ENCODE data around the gene STX16. TPM values are rescaled to one million over a fixed set of nuclear protein-coding genes. Genes with fewer than 3 reads are reported as not detected.

The STX16 gene, protein sequence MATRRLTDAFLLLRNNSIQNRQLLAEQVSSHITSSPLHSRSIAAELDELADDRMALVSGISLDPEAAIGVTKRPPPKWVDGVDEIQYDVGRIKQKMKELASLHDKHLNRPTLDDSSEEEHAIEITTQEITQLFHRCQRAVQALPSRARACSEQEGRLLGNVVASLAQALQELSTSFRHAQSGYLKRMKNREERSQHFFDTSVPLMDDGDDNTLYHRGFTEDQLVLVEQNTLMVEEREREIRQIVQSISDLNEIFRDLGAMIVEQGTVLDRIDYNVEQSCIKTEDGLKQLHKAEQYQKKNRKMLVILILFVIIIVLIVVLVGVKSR
- 25.5 and 26.5 TPM in 2 replicates for total RNA-seq (ENCODE audit: low replicate concordance)

- TF ChIP-seq CTCF (IDR thresholded peaks at IDR 0.05; ENCODE audit: insufficient read depth, low read length), result peak; percentile 69
- DNase-seq (ENCODE audit: low read depth), result peak; percentile 92
- H3K4me3 ChIP-seq (ENCODE audit: low read depth, low read length), result peak within 1 kb of the TSS; percentile 97
These were observed at the start of gene STX16 for GRCh38 chr20:58650776-58651558. Gene STX16 (plus strand): TSS chr20:58651283. CDS start chr20:58652007, 724 bp downstream.

- no peak for TF ChIP-seq CTCF (IDR thresholded peaks at IDR 0.05; ENCODE audit: insufficient read depth, low read length)
- no peak overlapping the region for H3K4me3 ChIP-seq (ENCODE audit: low read depth, low read length)
- DNase-seq (ENCODE audit: low read depth), result no peak
These were observed 49.0 kb upstream of the STX16 start for GRCh38 chr20:58602124-58602523.

- peak; percentile 67 for DNase-seq (ENCODE audit: low read depth)
- no peak for TF ChIP-seq CTCF (IDR thresholded peaks at IDR 0.05; ENCODE audit: insufficient read depth, low read length)
These were observed 47.4 kb upstream of the STX16 start for GRCh38 chr20:58603721-58604120.

DNA sequence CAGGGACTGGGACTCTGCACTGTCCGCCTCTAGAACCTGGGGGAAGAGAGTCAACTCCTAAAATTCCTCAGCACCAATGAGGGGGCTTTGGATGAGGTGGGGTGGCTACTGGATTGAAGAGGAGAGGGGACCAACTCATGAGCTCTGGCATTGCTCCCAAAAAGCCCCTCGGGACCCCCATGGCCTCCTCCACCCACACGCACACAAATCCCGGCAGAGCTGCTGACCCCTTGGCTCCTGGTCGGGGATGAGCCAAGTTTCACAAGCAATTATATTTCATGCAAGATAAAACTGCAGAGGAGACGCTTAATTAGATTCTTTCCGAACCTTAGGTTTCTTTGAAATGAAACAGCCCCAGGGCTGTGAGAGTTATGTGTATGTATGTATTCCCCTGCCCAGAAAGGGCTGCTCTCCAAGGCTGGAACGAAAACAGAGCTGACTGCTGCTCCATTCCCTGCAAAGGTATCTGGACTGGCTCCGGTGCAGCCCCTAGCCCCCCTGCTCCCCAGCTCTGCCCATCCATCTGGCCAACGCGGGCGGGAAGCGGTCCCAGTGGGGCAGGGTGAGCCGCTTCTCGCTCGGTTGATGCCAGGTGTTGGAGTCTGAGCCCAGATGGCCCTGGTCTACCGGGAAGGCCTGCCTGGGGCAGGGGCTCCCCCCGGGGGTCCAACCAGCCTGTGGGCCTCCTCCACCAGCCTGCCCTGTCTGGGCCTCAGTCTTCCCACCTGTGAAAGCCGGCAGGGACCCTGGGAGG lies 46.8 kb upstream of the STX16 start:
- TF ChIP-seq CTCF (IDR thresholded peaks at IDR 0.05; ENCODE audit: insufficient read depth, low read length), result no peak
- DNase-seq (ENCODE audit: low read depth), result no peak
- no peak overlapping the region for H3K4me3 ChIP-seq (ENCODE audit: low read depth, low read length)

More at GRCh38 chr20:58603721-58604120, 47.4 kb upstream of the STX16 start:
- H3K4me3 ChIP-seq (ENCODE audit: low read depth, low read length), result no peak overlapping the region

- no peak for TF ChIP-seq CTCF (IDR thresholded peaks at IDR 0.05; ENCODE audit: insufficient read depth, low read length)
- no peak for DNase-seq (ENCODE audit: low read depth)
- no peak overlapping the region for H3K4me3 ChIP-seq (ENCODE audit: low read depth, low read length)
These were observed 45.6 kb upstream of the STX16 start for GRCh38 chr20:58605292-58606065.

DNA sequence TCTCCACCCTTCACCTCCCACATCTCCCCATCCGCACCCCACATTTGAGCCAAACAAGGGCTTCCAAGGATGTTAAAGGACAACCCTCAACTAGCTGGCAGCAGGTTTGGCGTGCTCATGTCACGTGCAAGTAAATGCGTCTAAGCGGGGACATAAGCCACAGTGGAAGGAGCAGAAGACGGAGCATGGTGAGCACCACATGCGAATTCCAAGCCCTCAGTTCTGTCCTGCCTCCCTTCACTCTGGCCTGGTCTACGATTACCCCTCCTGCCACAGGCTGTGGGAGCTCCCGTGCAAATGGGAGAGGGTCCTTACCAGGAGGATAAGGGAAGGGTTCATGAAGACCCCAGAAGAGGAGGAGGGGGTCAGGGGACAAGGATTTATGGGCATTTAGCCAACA lies 44.9 kb upstream of the STX16 start:
- DNase-seq (ENCODE audit: low read depth), result no peak
- TF ChIP-seq CTCF (IDR thresholded peaks at IDR 0.05; ENCODE audit: insufficient read depth, low read length), result no peak
- H3K4me3 ChIP-seq (ENCODE audit: low read depth, low read length), result no peak overlapping the region
